HepG2 (cell line): Measurements from ENCODE around the gene RAB3A. TPM values are rescaled to one million over a fixed set of nuclear protein-coding genes. Genes with fewer than 3 reads are reported as not detected.

Source experiments
- HDAC1 ChIP-seq: sonication (generic); formaldehyde crosslinking; IDR thresholded peaks from 2 replicates; pipeline ENCODE4 v1.5.1; 2020; ENCODE audit warnings: mild to moderate bottlenecking, missing genetic modification reagents
- HOXA3 ChIP-seq: sonication (generic); formaldehyde crosslinking; IDR thresholded peaks from 2 replicates; pipeline ENCODE4 v1.5.0; 2020; ENCODE audit warnings: missing genetic modification reagents
- KDM6A ChIP-seq: IDR thresholded peaks from 2 replicates; pipeline ENCODE4 v1.6.1; 2016; ENCODE audit warnings: low read depth
- LCORL ChIP-seq, 2 experiments: fragments of 450-650 bp in 1 of 2; sonication (generic) in 1 of 2; formaldehyde crosslinking in 1 of 2; IDR thresholded peaks; 2 replicates each; pipeline versions ENCODE4 v1.5.0 to v1.6.1; 2017 to 2020; ENCODE audit warnings: antibody characterized with exemption in 1 of 2, missing genetic modification reagents in 1 of 2
- NCOA1 ChIP-seq: sonication (generic); formaldehyde crosslinking; IDR thresholded peaks from 2 replicates; pipeline ENCODE4 v1.9.0; 2021; ENCODE audit warnings: missing genetic modification reagents
- PHF8 ChIP-seq: sonication (generic); formaldehyde crosslinking; IDR thresholded peaks from 2 replicates; pipeline ENCODE4 v1.5.0; 2020; ENCODE audit warnings: missing genetic modification reagents
- RBFOX2 ChIP-seq: fragments of 200-400 bp; formaldehyde crosslinking; IDR thresholded peaks from 2 replicates; pipeline ENCODE4 v1.6.1; 2017; ENCODE audit warnings: low read depth, mild to moderate bottlenecking, low read length
- RFXANK ChIP-seq: IDR thresholded peaks from 2 replicates; pipeline ENCODE4 v1.6.1; 2016
- TARDBP ChIP-seq: sonication (generic); formaldehyde crosslinking; IDR thresholded peaks from 2 replicates; pipeline ENCODE4 v1.8.0; 2022; ENCODE audit warnings: mild to moderate bottlenecking, missing genetic modification reagents
- ZBTB1 ChIP-seq: sonication (generic); formaldehyde crosslinking; IDR thresholded peaks from 2 replicates; pipeline ENCODE4 v1.4.0; 2020; ENCODE audit warnings: missing genetic modification reagents, borderline replicate concordance
- ZBTB38 ChIP-seq: sonication (generic); formaldehyde crosslinking; IDR thresholded peaks from 2 replicates; pipeline ENCODE4 v1.5.1; 2020; ENCODE audit warnings: mild to moderate bottlenecking, missing genetic modification reagents
- ZNF230 ChIP-seq: sonication (generic); formaldehyde crosslinking; IDR thresholded peaks from 2 replicates; pipeline ENCODE4 v1.4.0; 2020; ENCODE audit warnings: mild to moderate bottlenecking, missing genetic modification reagents
- ZNF274 ChIP-seq: sonication (generic); formaldehyde crosslinking; IDR thresholded peaks from 2 replicates; pipeline ENCODE4 v1.5.1; 2020; ENCODE audit warnings: mild to moderate bottlenecking, missing genetic modification reagents
- ZNF768 ChIP-seq: sonication (generic); formaldehyde crosslinking; IDR thresholded peaks from 2 replicates; pipeline ENCODE4 v1.4.0; 2020; ENCODE audit warnings: missing genetic modification reagents
- polyA plus RNA-seq, 8 experiments: library from polyadenylated mRNA; depleted of rRNA in 3 of 8; stranded (reverse) in 7 of 8; unstranded in 1 of 8; fragments of >200 nt; fragmentation: Illumina TruSeq in 4 of 8; extraction: Trizol in 4 of 8; gene quantifications; 2 replicates each; pipeline versions ENCODE4 v1.2.1 to v1.2.3, GENCODE V29; 2011 to 2016; ENCODE audit warnings: low read depth in 4 of 8, missing spikeins in 1 of 8, mixed read lengths in 1 of 8; ENCODE audit not compliant: insufficient read depth in 1 of 8
- total RNA-seq, 5 experiments: library from RNA; depleted of rRNA; stranded (reverse); fragments of >200 nt; fragmentation: Illumina TruSeq; extraction: Trizol; gene quantifications; 2 replicates each; pipeline ENCODE4 v1.2.3, GENCODE V29; 2016; ENCODE audit warnings: low read depth in 1 of 5
- TF ChIP-seq, protein P1 (sequence below): IDR thresholded peaks from 2 replicates; pipeline ENCODE4 v1.6.1; 2016; ENCODE audit warnings: mild to moderate bottlenecking, missing biosample characterization, missing genetic modification reagents
- TF ChIP-seq, protein P2 (sequence below): sonication (generic); formaldehyde crosslinking; conservative IDR thresholded peaks from 2 replicates; pipeline ENCODE4 v1.5.0; 2020; ENCODE audit warnings: missing genetic modification reagents
- TF ChIP-seq, protein P3 (sequence below): sonication (generic); formaldehyde crosslinking; IDR thresholded peaks from 2 replicates; pipeline ENCODE4 v1.5.0; 2020; ENCODE audit warnings: mild to moderate bottlenecking, missing genetic modification reagents
- TF ChIP-seq, protein P4 (sequence below): sonication (generic); formaldehyde crosslinking; IDR thresholded peaks from 2 replicates; pipeline ENCODE4 v1.4.0; 2020; ENCODE audit warnings: mild to moderate bottlenecking, missing genetic modification reagents, borderline replicate concordance
- TF ChIP-seq, protein P5 (sequence below): sonication (generic); formaldehyde crosslinking; IDR thresholded peaks from 2 replicates; pipeline ENCODE4 v1.9.0; 2021; ENCODE audit warnings: missing genetic modification reagents, mild to moderate bottlenecking, borderline replicate concordance

The RAB3A gene
- total and polyA plus RNA-seq, 2 of the 13 experiments (the other 11 are each of a cell fraction or from before 2014, with no cell fraction given): 0.58 to 0.98 TPM

DNA sequence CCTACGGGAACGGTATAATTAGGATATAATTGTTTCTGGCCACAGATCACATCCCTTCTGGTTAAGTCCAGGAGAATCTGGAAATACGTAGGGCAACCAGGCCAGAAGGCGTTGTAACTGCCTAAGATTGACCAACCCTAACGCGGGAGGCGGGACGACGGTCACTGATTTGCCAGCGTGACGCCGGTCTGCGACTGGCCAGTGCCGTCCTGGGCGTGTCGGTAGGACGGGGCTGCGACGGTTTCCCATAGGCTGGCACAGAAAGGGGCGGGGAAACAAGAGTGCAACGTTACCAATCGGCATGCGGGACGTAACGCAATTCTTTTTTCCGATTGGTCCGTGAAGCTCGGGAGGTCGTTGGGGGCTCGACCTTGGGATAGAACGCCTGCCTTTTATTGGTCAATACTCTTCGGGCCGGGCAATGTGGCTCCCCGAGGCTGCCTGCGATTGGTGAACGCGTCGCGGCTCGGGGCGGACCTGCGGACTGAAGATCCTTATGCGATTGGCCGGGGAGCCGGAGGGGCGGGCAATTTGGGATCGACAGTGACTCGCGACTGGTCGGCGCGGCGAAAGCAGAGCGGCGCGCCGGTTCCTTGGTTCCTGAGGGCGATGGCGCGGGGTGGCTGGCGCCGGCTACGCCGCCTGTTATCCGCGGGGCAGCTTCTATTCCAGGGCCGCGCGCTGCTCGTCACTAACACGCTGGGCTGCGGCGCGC lies 11.0 kb downstream of the RAB3A start, which contains the start of gene MPV17L2 (continued):
- TF ChIP-seq ZBTB38 (CRISPR knock-in tag): 0 out of 2 replicates have a peak, but pooled peaks have one; percentile 10
- TF ChIP-seq, protein P1, sequence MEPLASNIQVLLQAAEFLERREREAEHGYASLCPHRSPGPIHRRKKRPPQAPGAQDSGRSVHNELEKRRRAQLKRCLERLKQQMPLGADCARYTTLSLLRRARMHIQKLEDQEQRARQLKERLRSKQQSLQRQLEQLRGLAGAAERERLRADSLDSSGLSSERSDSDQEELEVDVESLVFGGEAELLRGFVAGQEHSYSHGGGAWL (CRISPR knock-in tag): no peak; the same call in 1 of the 2 replicates
- TF ChIP-seq, protein P2, sequence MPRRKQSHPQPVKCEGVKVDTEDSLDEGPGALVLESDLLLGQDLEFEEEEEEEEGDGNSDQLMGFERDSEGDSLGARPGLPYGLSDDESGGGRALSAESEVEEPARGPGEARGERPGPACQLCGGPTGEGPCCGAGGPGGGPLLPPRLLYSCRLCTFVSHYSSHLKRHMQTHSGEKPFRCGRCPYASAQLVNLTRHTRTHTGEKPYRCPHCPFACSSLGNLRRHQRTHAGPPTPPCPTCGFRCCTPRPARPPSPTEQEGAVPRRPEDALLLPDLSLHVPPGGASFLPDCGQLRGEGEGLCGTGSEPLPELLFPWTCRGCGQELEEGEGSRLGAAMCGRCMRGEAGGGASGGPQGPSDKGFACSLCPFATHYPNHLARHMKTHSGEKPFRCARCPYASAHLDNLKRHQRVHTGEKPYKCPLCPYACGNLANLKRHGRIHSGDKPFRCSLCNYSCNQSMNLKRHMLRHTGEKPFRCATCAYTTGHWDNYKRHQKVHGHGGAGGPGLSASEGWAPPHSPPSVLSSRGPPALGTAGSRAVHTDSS (CRISPR knock-in tag): no peak
- TF ChIP-seq RFXANK (CRISPR knock-in tag): peak; percentile 98
- no peak for TF ChIP-seq KDM6A (CRISPR knock-in tag)
- TF ChIP-seq, protein P3, sequence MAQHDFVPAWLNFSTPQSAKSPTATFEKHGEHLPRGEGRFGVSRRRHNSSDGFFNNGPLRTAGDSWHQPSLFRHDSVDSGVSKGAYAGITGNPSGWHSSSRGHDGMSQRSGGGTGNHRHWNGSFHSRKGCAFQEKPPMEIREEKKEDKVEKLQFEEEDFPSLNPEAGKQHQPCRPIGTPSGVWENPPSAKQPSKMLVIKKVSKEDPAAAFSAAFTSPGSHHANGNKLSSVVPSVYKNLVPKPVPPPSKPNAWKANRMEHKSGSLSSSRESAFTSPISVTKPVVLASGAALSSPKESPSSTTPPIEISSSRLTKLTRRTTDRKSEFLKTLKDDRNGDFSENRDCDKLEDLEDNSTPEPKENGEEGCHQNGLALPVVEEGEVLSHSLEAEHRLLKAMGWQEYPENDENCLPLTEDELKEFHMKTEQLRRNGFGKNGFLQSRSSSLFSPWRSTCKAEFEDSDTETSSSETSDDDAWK: no peak
- peak; percentile 80 for TF ChIP-seq RBFOX2
- no peak for TF ChIP-seq ZBTB1 (CRISPR knock-in tag)
- no peak; the same call in 1 of the 2 replicates for TF ChIP-seq ZNF768 (CRISPR knock-in tag)
- TF ChIP-seq, protein P4, sequence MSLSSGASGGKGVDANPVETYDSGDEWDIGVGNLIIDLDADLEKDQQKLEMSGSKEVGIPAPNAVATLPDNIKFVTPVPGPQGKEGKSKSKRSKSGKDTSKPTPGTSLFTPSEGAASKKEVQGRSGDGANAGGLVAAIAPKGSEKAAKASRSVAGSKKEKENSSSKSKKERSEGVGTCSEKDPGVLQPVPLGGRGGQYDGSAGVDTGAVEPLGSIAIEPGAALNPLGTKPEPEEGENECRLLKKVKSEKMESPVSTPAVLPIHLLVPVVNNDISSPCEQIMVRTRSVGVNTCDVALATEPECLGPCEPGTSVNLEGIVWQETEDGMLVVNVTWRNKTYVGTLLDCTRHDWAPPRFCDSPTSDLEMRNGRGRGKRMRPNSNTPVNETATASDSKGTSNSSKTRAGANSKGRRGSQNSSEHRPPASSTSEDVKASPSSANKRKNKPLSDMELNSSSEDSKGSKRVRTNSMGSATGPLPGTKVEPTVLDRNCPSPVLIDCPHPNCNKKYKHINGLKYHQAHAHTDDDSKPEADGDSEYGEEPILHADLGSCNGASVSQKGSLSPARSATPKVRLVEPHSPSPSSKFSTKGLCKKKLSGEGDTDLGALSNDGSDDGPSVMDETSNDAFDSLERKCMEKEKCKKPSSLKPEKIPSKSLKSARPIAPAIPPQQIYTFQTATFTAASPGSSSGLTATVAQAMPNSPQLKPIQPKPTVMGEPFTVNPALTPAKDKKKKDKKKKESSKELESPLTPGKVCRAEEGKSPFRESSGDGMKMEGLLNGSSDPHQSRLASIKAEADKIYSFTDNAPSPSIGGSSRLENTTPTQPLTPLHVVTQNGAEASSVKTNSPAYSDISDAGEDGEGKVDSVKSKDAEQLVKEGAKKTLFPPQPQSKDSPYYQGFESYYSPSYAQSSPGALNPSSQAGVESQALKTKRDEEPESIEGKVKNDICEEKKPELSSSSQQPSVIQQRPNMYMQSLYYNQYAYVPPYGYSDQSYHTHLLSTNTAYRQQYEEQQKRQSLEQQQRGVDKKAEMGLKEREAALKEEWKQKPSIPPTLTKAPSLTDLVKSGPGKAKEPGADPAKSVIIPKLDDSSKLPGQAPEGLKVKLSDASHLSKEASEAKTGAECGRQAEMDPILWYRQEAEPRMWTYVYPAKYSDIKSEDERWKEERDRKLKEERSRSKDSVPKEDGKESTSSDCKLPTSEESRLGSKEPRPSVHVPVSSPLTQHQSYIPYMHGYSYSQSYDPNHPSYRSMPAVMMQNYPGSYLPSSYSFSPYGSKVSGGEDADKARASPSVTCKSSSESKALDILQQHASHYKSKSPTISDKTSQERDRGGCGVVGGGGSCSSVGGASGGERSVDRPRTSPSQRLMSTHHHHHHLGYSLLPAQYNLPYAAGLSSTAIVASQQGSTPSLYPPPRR (CRISPR knock-in tag): no peak
- TF ChIP-seq ZNF230: no peak
- peak; percentile 86 for TF ChIP-seq HDAC1 (CRISPR knock-in tag)
- TF ChIP-seq NCOA1 (CRISPR knock-in tag): peak; percentile 72; the same call in 1 of the 2 replicates
- TF ChIP-seq TARDBP (CRISPR knock-in tag): no peak
- TF ChIP-seq, protein P5, sequence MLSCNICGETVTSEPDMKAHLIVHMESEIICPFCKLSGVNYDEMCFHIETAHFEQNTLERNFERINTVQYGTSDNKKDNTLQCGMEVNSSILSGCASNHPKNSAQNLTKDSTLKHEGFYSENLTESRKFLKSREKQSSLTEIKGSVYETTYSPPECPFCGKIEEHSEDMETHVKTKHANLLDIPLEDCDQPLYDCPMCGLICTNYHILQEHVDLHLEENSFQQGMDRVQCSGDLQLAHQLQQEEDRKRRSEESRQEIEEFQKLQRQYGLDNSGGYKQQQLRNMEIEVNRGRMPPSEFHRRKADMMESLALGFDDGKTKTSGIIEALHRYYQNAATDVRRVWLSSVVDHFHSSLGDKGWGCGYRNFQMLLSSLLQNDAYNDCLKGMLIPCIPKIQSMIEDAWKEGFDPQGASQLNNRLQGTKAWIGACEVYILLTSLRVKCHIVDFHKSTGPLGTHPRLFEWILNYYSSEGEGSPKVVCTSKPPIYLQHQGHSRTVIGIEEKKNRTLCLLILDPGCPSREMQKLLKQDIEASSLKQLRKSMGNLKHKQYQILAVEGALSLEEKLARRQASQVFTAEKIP (CRISPR knock-in tag): no peak
- no peak for TF ChIP-seq ZNF274 (CRISPR knock-in tag)
- TF ChIP-seq PHF8 (CRISPR knock-in tag): peak; percentile 72
- peak; percentile 28 for TF ChIP-seq HOXA3 (CRISPR knock-in tag)
- no peak for TF ChIP-seq LCORL (IDR thresholded peaks at IDR 0.05)
- TF ChIP-seq LCORL (CRISPR knock-in tag; IDR thresholded peaks at IDR 0.05): peak; percentile 72; the same call in 1 of the 2 replicates
